Heart right ventricle (tissue), 16 donors: ENCODE data around the gene BEST3. TPM values are rescaled to one million over a fixed set of nuclear protein-coding genes. Genes with fewer than 3 reads are reported as not detected.
"Not testable (repeated sequence)": the region's sequence is repeated elsewhere in the genome, so short reads cannot be mapped to it uniquely, and the experiment has no call there.

Source experiments
- ATAC-seq, 8 donors: fragments of 200-7000 bp; cut with Tn5 transposase; one replicate each; pipeline ENCODE4 v1.9.1; 2020; ENCODE audit warnings: mild to moderate bottlenecking in 8 of 8, moderate library complexity in 8 of 8, moderate number of reproducible peaks in 1 of 8
- DNase-seq, 2 donors: peaks; one replicate each; pipeline ENCODE4 v3.0.0-alpha.2; 2020
- H3K27ac ChIP-seq, 10 donors: fragments of 200-600 bp; sonication (generic) in 2 of 10; one replicate each; pipeline versions ENCODE4 v1.5.0 to v1.8.0; 2020 to 2022; ENCODE audit warnings: mild to moderate bottlenecking in 3 of 10
- H3K27me3 ChIP-seq, 7 donors: fragments of 200-600 bp; one replicate each; pipeline ENCODE4 v1.8.0; 2021 to 2022; ENCODE audit warnings: mild to moderate bottlenecking in 2 of 7
- H3K36me3 ChIP-seq, 9 donors: fragments of 200-600 bp; sonication (generic) in 1 of 9; one replicate each; pipeline versions ENCODE4 v1.5.0 to v1.8.0; 2020 to 2022; ENCODE audit warnings: mild to moderate bottlenecking in 2 of 9
- H3K4me1 ChIP-seq, 9 donors: fragments of 200-600 bp; sonication (generic) in 1 of 9; one replicate each; pipeline versions ENCODE4 v1.5.0 to v1.8.0; 2020 to 2022; ENCODE audit warnings: mild to moderate bottlenecking in 4 of 9
- H3K4me3 ChIP-seq, 10 donors: fragments of 200-600 bp; sonication (generic) in 2 of 10; one replicate each; pipeline versions ENCODE4 v1.5.0 to v1.8.0; 2020 to 2022; ENCODE audit warnings: mild to moderate bottlenecking in 7 of 10, moderate library complexity in 2 of 10
- H3K9me3 ChIP-seq, 11 donors: fragments of 200-600 bp in 10 of 11; sonication (generic) in 2 of 11; one replicate each; pipeline versions ENCODE4 v1.5.0 to v1.8.0; 2013 to 2022; ENCODE audit warnings: mild to moderate bottlenecking in 2 of 11, control low read depth in 1 of 11, moderate library complexity in 1 of 11
- WGBS, 2 donors: extraction: QIAGEN DNeasy Blood & Tissue Kit; methylation state at CpG; one replicate each; pipeline ENCODE4 v1.1.7; 2013; ENCODE audit warnings: inconsistent platforms in 1 of 2; 5-methylcytosine and 5-hydroxymethylcytosine counted together
- intact Hi-C, 10 donors: fragments of 100-400 bp; cut with DNase I; formaldehyde crosslinking; loops; one replicate each; pipeline versions ENCODE4 v1.11.1 to v1.14.2; 2022
- polyA plus RNA-seq, 2 donors: library from polyadenylated mRNA; stranded (reverse); fragments of 200-250 nt; gene quantifications; one replicate each; pipeline ENCODE4 v1.2.3, GENCODE V29; 2013
- total RNA-seq, 10 donors: library from RNA; stranded (reverse); fragmentation: NEBNext Ultra II Directional in 3 of 10; extraction: Animal tissue kit (Norgen Biotek cat#: 25700) in 3 of 10; gene quantifications; one replicate each; pipeline versions ENCODE4 v1.2.1 to v1.2.4, GENCODE V29; 2021 to 2023
- TF ChIP-seq, protein P1 (sequence below), 9 donors: fragments of 200-600 bp; sonication (generic) in 2 of 9; IDR thresholded peaks; one replicate each; pipeline versions ENCODE4 v1.5.0 to v1.8.0; 2021 to 2022; ENCODE audit warnings: antibody characterized with exemption in 9 of 9, mild to moderate bottlenecking in 5 of 9, moderate library complexity in 1 of 9
- donor health status: Arrhythmogenic right ventricular cardiomyopathy.
- donor health status: ischemic (EF 13 %, LVEDD 7.1; RV severe dilation, severe dysfunction).
- donor health status: healthy with polysubstance abuse.
- donor health status: DM: no; HTN: yes; CAD: no.
- donor health status: DM: no; HTN: no; CAD: no.
- donor health status: ischemic (EF 25% LVEDD 6.9; RV normal size, moderate dysfunction).
- donor health status: ischemic (EF 25% LVEDD 5.7; RV mildly dilated, moderate dysfunction).
- donor health status: healthy.
- donor health status: DM: yes; HTN: yes; CAD: no.
- donor health status: Ischemic cardiomyopathy.
- donor health status: ischemic (EF 35%, LVEDD 5.7; RV mildly dilated, moderate dysfunction).
- donor health status: nonischemic (EF 11% LVEDD 7.7; RV severe dilation, severe dysfunction).
- donor health status: DM: yes; HTN: yes; CAD: no.
- donor health status: PGD.
- donor health status: ischemic (EF 29% LVEDD 5.4; RV normal size, mild dysfunction).
- donor health status: nonischemic (EF 23%, LVEDD 6.1; RV moderate dilation, normal function).

Gene BEST3
- total and polyA plus RNA-seq, 12 donors, result 0.07 to 0.64 (median 0.35) TPM; not detected in 3

- Histone ChIP-seq H3K4me1 (no peaks in the 10 kb centered on the region), H3K4me3 (no peak overlapping the region), H3K9me3 (no peaks in the 10 kb centered on the region), H3K36me3 (no peaks in the 10 kb centered on the region), H3K27ac (no peak overlapping the region), H3K27me3 (no peaks in the 10 kb centered on the region)
- TF ChIP-seq, protein P1, sequence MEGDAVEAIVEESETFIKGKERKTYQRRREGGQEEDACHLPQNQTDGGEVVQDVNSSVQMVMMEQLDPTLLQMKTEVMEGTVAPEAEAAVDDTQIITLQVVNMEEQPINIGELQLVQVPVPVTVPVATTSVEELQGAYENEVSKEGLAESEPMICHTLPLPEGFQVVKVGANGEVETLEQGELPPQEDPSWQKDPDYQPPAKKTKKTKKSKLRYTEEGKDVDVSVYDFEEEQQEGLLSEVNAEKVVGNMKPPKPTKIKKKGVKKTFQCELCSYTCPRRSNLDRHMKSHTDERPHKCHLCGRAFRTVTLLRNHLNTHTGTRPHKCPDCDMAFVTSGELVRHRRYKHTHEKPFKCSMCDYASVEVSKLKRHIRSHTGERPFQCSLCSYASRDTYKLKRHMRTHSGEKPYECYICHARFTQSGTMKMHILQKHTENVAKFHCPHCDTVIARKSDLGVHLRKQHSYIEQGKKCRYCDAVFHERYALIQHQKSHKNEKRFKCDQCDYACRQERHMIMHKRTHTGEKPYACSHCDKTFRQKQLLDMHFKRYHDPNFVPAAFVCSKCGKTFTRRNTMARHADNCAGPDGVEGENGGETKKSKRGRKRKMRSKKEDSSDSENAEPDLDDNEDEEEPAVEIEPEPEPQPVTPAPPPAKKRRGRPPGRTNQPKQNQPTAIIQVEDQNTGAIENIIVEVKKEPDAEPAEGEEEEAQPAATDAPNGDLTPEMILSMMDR (IDR thresholded peaks at IDR 0.05), result no peak
- DNase-seq (no peak), ATAC-seq (no peak)
- intact Hi-C loops, result no loop called here
- WGBS, 2 donors, result 66 to 75% methylated on average over 2 of the region's 2 CpGs
These were observed 26.9 kb downstream of the BEST3 start for GRCh38 chr12:69672195-69672594.

DNA sequence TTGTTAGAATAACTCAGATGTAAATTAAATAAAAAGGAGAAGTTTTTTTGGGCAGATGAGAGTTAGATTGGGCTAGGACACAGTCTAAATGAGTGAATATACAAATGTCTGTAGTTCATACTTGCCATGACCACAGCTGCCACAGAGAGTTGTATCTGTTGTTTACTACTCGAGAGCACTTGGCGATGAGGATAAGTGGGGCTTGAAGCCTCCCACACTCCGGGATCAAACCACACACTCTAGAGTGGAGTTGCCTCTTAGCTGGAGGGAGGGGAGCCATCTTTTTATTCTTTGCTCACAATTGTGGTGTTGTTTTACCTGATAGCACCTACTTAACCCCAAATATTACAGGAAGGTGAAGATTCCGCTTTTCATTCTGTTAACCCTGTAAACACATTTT lies 27.5 kb downstream of the BEST3 start:
- Histone ChIP-seq H3K9me3 (no peaks in the 10 kb centered on the region), H3K4me3 (no peak overlapping the region), H3K27ac (no peak overlapping the region), H3K4me1 (peaks cover 0 to 5% (median 0%) of the 10 kb centered on the region in 9 donors), H3K36me3 (no peaks in the 10 kb centered on the region), H3K27me3 (no peaks in the 10 kb centered on the region)
- DNase-seq, result no peak
- ATAC-seq, result no peak
- TF ChIP-seq, protein P1 (IDR thresholded peaks at IDR 0.05), result no peak
- 74 to 79% methylated on average over 4 of the region's 4 CpGs for WGBS, 2 donors
- intact Hi-C loops, result no loop called here

DNA sequence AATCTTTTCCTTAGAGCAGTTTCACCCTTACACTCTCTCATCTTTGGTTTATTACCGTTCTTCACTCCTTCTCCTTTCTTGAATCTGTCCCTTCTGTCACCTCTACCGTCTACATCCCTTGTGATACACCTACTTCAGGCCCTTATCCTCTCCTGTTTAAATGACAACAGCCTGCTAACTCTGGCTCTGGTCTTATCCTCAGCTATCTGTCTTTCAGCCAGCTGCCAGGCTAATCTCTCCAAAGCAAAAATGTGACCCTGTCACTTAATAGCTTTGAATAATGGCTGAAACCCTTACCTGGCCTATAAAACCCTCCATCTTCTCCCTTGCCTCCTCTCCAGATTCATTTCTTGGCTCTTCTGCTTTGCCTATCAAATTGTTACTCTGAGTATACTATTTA lies 32.3 kb downstream of the BEST3 start:
- Histone ChIP-seq H3K4me3 (no peak overlapping the region), H3K36me3 (no peaks in the 10 kb centered on the region), H3K27me3 (no peaks in the 10 kb centered on the region), H3K4me1 (peaks cover 0 to 7% (median 0%) of the 10 kb centered on the region in 9 donors), H3K9me3 (no peaks in the 10 kb centered on the region), H3K27ac (no peak overlapping the region)
- 38 to 40% methylated on average over 2 of the region's 2 CpGs for WGBS, 2 donors
- intact Hi-C loops, result no loop called here
- ATAC-seq, result no peak
- DNase-seq, result no peak
- TF ChIP-seq, protein P1 (IDR thresholded peaks at IDR 0.05), result no peak

GRCh38 chr12:69664930-69665377 lies 34.1 kb downstream of the BEST3 start:
- ATAC-seq, result peak in 6 of 8 donors; percentile 55 to 94 (median 70)

More at GRCh38 chr12:69664930-69665377, 34.1 kb downstream of the BEST3 start:
- H3K27me3 ChIP-seq, DNase-seq, intact Hi-C loops, H3K4me3 ChIP-seq, H3K9me3 ChIP-seq, H3K27ac ChIP-seq, H3K36me3 ChIP-seq: not testable (repeated sequence)
- WGBS, 2 donors, result 61% methylated on average over 6 of the region's 6 CpGs
- H3K4me1 ChIP-seq, result peaks cover 0 to 11% (median 0%) of the 10 kb centered on the region in 9 donors
- TF ChIP-seq, protein P1 (IDR thresholded peaks at IDR 0.05), result peak in 7 of 9 donors; percentile 7 to 45 (median 31)
